Endometrial microvascular endothelial cells (primary cell): ENCODE results near the gene HOTAIR. TPM values are rescaled to one million over a fixed set of nuclear protein-coding genes. Genes with fewer than 3 reads are reported as not detected.

Source experiments
- in situ Hi-C: cut with HindIII; loops from 2 replicates; pipeline ENCODE4 v1.10.0; 2017; ENCODE audit warnings: low sequenced_read_pairs, low pct_unique_long_range_greater_than_20kb; ENCODE audit errors: inconsistent ontology term
- total RNA-seq: library from RNA; depleted of rRNA; stranded (reverse); fragments of >200 nt; gene quantifications from one replicate; pipeline ENCODE4 v1.2.3, GENCODE V29; 2015; ENCODE audit errors: inconsistent ontology term

Gene HOTAIR
- total RNA-seq, 1 donor from 2014 or later: not detected

GRCh38 chr12:54003625-54004024, 28.9 kb upstream of the HOTAIR start:
- in situ Hi-C loops: loop anchor here (25.0 kb wide), 1 partner anchor 209 kb away; no protein-coding TSS in a partner anchor

GRCh38 chr12:54002915-54003389, 28.2 kb upstream of the HOTAIR start:
- in situ Hi-C loops: loop anchor here (25.0 kb wide), 1 partner anchor 209 kb away; no protein-coding TSS in a partner anchor

GRCh38 chr12:54002278-54002914, 27.6 kb upstream of the HOTAIR start:
- in situ Hi-C loops: loop anchor here (25.0 kb wide), 1 partner anchor 210 kb away; no protein-coding TSS in a partner anchor

- in situ Hi-C loops: loop anchor here (25.0 kb wide), 1 partner anchor 211 kb away; no protein-coding TSS in a partner anchor
These were observed 26.8 kb upstream of the HOTAIR start for GRCh38 chr12:54001283-54002187.

- in situ Hi-C loops: loop anchor here (25.0 kb wide), 1 partner anchor 212 kb away; no protein-coding TSS in a partner anchor
These were observed 25.7 kb upstream of the HOTAIR start, which contains the start of gene HOXC9 for GRCh38 chr12:54000116-54001114. Gene HOXC9, plus strand, starts transcription at chr12:54000161. Its CDS starts 28 bp downstream, at chr12:54000189.

- in situ Hi-C loops: loop anchor here (25.0 kb wide), 1 partner anchor 213 kb away; no protein-coding TSS in a partner anchor
These were observed 24.9 kb upstream of the HOTAIR start for GRCh38 chr12:53999559-54000115.

GRCh38 chr12:53998900-53999236, 24.1 kb upstream of the HOTAIR start:
- in situ Hi-C loops: no loop called here

GRCh38 chr12:53998110-53998899, 23.6 kb upstream of the HOTAIR start:
- in situ Hi-C loops: no loop called here

- in situ Hi-C loops: no loop called here
These were observed 22.7 kb upstream of the HOTAIR start for GRCh38 chr12:53997204-53998109.

GRCh38 chr12:53996240-53997203, 21.8 kb upstream of the HOTAIR start:
- in situ Hi-C loops: no loop called here

GRCh38 chr12:53995378-53996239, 20.9 kb upstream of the HOTAIR start:
- in situ Hi-C loops: no loop called here

- in situ Hi-C loops: no loop called here
These were observed 20.2 kb upstream of the HOTAIR start for GRCh38 chr12:53995002-53995377.

GRCh38 chr12:53994264-53995001, 19.7 kb upstream of the HOTAIR start:
- in situ Hi-C loops: no loop called here

- in situ Hi-C loops: no loop called here
These were observed 19.2 kb upstream of the HOTAIR start for GRCh38 chr12:53994009-53994263.
